ENCODE results near the gene MELTF. TPM values are rescaled to one million over a fixed set of nuclear protein-coding genes. Genes with fewer than 3 reads are reported as not detected.

Gene MELTF
- total and polyA plus RNA-seq, 2 of the 13 experiments (the other 11 are each of a cell fraction or from before 2014, with no cell fraction given), result 3.2 to 7.5 TPM

DNA sequence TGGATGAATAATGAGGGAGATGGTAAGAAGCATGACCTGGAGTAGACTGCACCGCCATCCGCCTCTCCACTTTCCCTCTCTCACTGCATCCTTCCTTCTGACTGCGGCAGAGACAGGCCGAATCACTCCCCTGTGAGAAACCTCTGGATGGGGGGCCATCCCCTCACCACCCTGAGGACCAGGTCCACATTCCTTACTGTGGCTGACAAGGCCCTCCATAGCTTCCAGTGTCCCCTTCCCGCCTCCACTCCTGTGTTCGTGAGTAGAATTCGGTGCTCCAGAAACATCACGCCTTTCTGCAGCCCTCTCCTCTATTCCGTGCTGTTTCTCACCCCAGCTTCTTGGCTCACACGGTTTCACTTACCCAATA is 63.8 kb downstream of the MELTF start (continued):
- TF ChIP-seq, protein P1, sequence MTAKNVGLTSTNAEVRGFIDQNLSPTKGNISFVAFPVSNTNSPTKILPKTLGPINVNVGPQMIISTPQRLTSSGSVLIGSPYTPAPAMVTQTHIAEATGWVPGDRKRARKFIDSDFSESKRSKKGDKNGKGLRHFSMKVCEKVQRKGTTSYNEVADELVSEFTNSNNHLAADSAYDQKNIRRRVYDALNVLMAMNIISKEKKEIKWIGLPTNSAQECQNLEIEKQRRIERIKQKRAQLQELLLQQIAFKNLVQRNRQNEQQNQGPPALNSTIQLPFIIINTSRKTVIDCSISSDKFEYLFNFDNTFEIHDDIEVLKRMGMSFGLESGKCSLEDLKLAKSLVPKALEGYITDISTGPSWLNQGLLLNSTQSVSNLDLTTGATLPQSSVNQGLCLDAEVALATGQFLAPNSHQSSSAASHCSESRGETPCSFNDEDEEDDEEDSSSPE (CRISPR knock-in tag; IDR thresholded peaks at IDR 0.05), result no peak
- TF ChIP-seq ZKSCAN1 (IDR thresholded peaks at IDR 0.05; ENCODE audit: low read length), result no peak
- TF ChIP-seq KLF9 (CRISPR knock-in tag; IDR thresholded peaks at IDR 0.05; ENCODE audit: low read depth), result no peak
- no peak for TF ChIP-seq AHR (CRISPR knock-in tag; IDR thresholded peaks at IDR 0.05)
- no peak for TF ChIP-seq HNF4A (CRISPR knock-in tag; IDR thresholded peaks at IDR 0.05)
- TF ChIP-seq AKAP8 (CRISPR knock-in tag; IDR thresholded peaks at IDR 0.05), result peak; percentile 71; the same call in 1 of the 2 replicates
- no peak for TF ChIP-seq GABPB1 (CRISPR knock-in tag; IDR thresholded peaks at IDR 0.05)
- no peak for TF ChIP-seq DNMT3B (CRISPR knock-in tag; conservative IDR thresholded peaks at IDR 0.05)
- no peak for TF ChIP-seq ZFAT (CRISPR knock-in tag; conservative IDR thresholded peaks at IDR 0.05)
- TF ChIP-seq, protein P2, sequence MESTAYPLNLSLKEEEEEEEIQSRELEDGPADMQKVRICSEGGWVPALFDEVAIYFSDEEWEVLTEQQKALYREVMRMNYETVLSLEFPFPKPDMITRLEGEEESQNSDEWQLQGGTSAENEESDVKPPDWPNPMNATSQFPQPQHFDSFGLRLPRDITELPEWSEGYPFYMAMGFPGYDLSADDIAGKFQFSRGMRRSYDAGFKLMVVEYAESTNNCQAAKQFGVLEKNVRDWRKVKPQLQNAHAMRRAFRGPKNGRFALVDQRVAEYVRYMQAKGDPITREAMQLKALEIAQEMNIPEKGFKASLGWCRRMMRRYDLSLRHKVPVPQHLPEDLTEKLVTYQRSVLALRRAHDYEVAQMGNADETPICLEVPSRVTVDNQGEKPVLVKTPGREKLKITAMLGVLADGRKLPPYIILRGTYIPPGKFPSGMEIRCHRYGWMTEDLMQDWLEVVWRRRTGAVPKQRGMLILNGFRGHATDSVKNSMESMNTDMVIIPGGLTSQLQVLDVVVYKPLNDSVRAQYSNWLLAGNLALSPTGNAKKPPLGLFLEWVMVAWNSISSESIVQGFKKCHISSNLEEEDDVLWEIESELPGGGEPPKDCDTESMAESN (CRISPR knock-in tag; conservative IDR thresholded peaks at IDR 0.05), result no peak
- TF ChIP-seq SALL2 (CRISPR knock-in tag; IDR thresholded peaks at IDR 0.05), result no peak
- no peak for TF ChIP-seq MATR3 (CRISPR knock-in tag; IDR thresholded peaks at IDR 0.05)
- no peak for TF ChIP-seq ZNF772 (CRISPR knock-in tag; IDR thresholded peaks at IDR 0.05)
- peak; percentile 63; the same call in 1 of the 2 replicates for TF ChIP-seq ZSCAN29 (CRISPR knock-in tag; conservative IDR thresholded peaks at IDR 0.05)
- TF ChIP-seq ZNF670 (CRISPR knock-in tag; IDR thresholded peaks at IDR 0.05; ENCODE audit: borderline replicate concordance), result 0 out of 2 replicates have a peak, but pooled peaks have one; percentile 22
- no peak for TF ChIP-seq PTBP1 (IDR thresholded peaks at IDR 0.05; ENCODE audit: low read depth, low read length, poor library complexity, severe bottlenecking)
- peak; percentile 52; the same call in 1 of the 2 replicates for TF ChIP-seq PRMT3 (CRISPR knock-in tag; IDR thresholded peaks at IDR 0.05; ENCODE audit: borderline replicate concordance, low read depth)
- TF ChIP-seq ZSCAN9 (CRISPR knock-in tag; IDR thresholded peaks at IDR 0.05; ENCODE audit: borderline replicate concordance), result no peak
- TF ChIP-seq, protein P3, sequence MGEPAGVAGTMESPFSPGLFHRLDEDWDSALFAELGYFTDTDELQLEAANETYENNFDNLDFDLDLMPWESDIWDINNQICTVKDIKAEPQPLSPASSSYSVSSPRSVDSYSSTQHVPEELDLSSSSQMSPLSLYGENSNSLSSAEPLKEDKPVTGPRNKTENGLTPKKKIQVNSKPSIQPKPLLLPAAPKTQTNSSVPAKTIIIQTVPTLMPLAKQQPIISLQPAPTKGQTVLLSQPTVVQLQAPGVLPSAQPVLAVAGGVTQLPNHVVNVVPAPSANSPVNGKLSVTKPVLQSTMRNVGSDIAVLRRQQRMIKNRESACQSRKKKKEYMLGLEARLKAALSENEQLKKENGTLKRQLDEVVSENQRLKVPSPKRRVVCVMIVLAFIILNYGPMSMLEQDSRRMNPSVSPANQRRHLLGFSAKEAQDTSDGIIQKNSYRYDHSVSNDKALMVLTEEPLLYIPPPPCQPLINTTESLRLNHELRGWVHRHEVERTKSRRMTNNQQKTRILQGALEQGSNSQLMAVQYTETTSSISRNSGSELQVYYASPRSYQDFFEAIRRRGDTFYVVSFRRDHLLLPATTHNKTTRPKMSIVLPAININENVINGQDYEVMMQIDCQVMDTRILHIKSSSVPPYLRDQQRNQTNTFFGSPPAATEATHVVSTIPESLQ (CRISPR knock-in tag; conservative IDR thresholded peaks at IDR 0.05), result no peak
- no peak for TF ChIP-seq MAFG (CRISPR knock-in tag; IDR thresholded peaks at IDR 0.05)
- TF ChIP-seq SP4 (CRISPR knock-in tag; IDR thresholded peaks at IDR 0.05), result no peak
- TF ChIP-seq, protein P4, sequence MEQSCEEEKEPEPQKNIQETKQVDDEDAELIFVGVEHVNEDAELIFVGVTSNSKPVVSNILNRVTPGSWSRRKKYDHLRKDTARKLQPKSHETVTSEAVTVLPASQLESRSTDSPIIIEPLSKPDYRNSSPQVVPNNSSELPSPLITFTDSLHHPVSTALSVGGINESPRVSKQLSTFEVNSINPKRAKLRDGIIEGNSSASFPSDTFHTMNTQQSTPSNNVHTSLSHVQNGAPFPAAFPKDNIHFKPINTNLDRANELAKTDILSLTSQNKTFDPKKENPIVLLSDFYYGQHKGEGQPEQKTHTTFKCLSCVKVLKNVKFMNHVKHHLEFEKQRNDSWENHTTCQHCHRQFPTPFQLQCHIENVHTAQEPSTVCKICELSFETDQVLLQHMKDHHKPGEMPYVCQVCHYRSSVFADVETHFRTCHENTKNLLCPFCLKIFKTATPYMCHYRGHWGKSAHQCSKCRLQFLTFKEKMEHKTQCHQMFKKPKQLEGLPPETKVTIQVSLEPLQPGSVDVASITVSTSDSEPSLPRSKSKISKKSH (CRISPR knock-in tag; IDR thresholded peaks at IDR 0.05; ENCODE audit: borderline replicate concordance), result no peak
- TF ChIP-seq, protein P5, sequence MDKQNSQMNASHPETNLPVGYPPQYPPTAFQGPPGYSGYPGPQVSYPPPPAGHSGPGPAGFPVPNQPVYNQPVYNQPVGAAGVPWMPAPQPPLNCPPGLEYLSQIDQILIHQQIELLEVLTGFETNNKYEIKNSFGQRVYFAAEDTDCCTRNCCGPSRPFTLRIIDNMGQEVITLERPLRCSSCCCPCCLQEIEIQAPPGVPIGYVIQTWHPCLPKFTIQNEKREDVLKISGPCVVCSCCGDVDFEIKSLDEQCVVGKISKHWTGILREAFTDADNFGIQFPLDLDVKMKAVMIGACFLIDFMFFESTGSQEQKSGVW (CRISPR knock-in tag; IDR thresholded peaks at IDR 0.05; ENCODE audit: borderline replicate concordance), result no peak
- TF ChIP-seq SSRP1 (CRISPR knock-in tag; IDR thresholded peaks at IDR 0.05), result no peak

Data from HepG2 (cell line).